Effector CD4-positive, alpha-beta T cell (primary cell): ENCODE data around the gene GCSAML. TPM values are rescaled to one million over a fixed set of nuclear protein-coding genes. Genes with fewer than 3 reads are reported as not detected.
"Not testable (repeated sequence)": the region's sequence is repeated elsewhere in the genome, so short reads cannot be mapped to it uniquely, and the experiment has no call there.

Experiments used
- DNase-seq: peaks from one replicate; pipeline ENCODE4 v3.0.0-alpha.2; 2020
- total RNA-seq: gene quantifications from one replicate; lab custom pipeline; 2026; lab: John Stamatoyannopoulos, UW

The GCSAML gene
- not detected for total RNA-seq

- DNase-seq, result no peak
Observed at GRCh38 chr1:247548769-247549182, at the start of gene GCSAML. GCSAML (plus strand) TSS chr1:247549134; CDS start chr1:247549192, 58 bp downstream.

GRCh38 chr1:247500865-247501264 is 48.1 kb upstream of the GCSAML start:
- no peak for DNase-seq

- DNase-seq, result no peak
Observed at GRCh38 chr1:247506831-247507230, 42.1 kb upstream of the GCSAML start.

- DNase-seq, result no peak
Observed at GRCh38 chr1:247517795-247518612, 30.9 kb upstream of the GCSAML start.

GRCh38 chr1:247518613-247518891 is 30.4 kb upstream of the GCSAML start:
- no peak for DNase-seq

- not testable (repeated sequence) for DNase-seq
Observed at GRCh38 chr1:247521886-247522285, 27.0 kb upstream of the GCSAML start.

GRCh38 chr1:247528812-247529474 is 20.0 kb upstream of the GCSAML start:
- no peak for DNase-seq

GRCh38 chr1:247529771-247530355 is 19.1 kb upstream of the GCSAML start:
- no peak for DNase-seq

- no peak for DNase-seq
Observed at GRCh38 chr1:247530785-247531184, 18.1 kb upstream of the GCSAML start.

- no peak for DNase-seq
Observed at GRCh38 chr1:247531937-247532336, 17.0 kb upstream of the GCSAML start.

GRCh38 chr1:247535402-247535801 is 13.5 kb upstream of the GCSAML start:
- no peak for DNase-seq

GRCh38 chr1:247536340-247536739 is 12.6 kb upstream of the GCSAML start, which contains the start of gene OR2C3:
OR2C3 (minus strand) TSS chr1:247536440; CDS start chr1:247532511, 3,929 bp downstream.
- no peak for DNase-seq

GRCh38 chr1:247538561-247538960 is 10.4 kb upstream of the GCSAML start:
- DNase-seq, result no peak

GRCh38 chr1:247539215-247539614 is 9.7 kb upstream of the GCSAML start:
- no peak for DNase-seq

- DNase-seq, result no peak
Observed at GRCh38 chr1:247540581-247540980, 8.4 kb upstream of the GCSAML start.

- DNase-seq, result no peak
Observed at GRCh38 chr1:247542811-247543210, 6.1 kb upstream of the GCSAML start.

GRCh38 chr1:247548092-247548491 is 842 bp upstream of the GCSAML start:
- no peak for DNase-seq

- DNase-seq, result no peak
Observed at GRCh38 chr1:247551721-247552120, 2.8 kb downstream of the GCSAML start.

GRCh38 chr1:247552231-247552630 is 3.3 kb downstream of the GCSAML start:
- no peak for DNase-seq

GRCh38 chr1:247557926-247558674 is 9.2 kb downstream of the GCSAML start:
- no peak for DNase-seq

- DNase-seq, result no peak
Observed at GRCh38 chr1:247561711-247562110, 12.8 kb downstream of the GCSAML start.

- no peak for DNase-seq
Observed at GRCh38 chr1:247562198-247562597, 13.3 kb downstream of the GCSAML start.

- DNase-seq, result no peak
Observed at GRCh38 chr1:247574236-247574635, 25.3 kb downstream of the GCSAML start.
